HG03175 (cell line): ENCODE measurements around the gene ZNF462.

Experiments
- ATAC-seq: cut with Tn5 transposase; IDR thresholded peaks from one replicate; pipeline ENCODE4 v1.9.1; 2021; ENCODE audit warnings: mild to moderate bottlenecking, moderate library complexity; ENCODE audit not compliant: unreplicated experiment

The ZNF462 gene

GRCh38 chr9:106925392-106925791 lies 62.4 kb downstream of the ZNF462 start:
- no peak for ATAC-seq

GRCh38 chr9:106927916-106928315 lies 65.0 kb downstream of the ZNF462 start:
- ATAC-seq = no peak

GRCh38 chr9:106928350-106928749 lies 65.4 kb downstream of the ZNF462 start:
- ATAC-seq = no peak

GRCh38 chr9:106929471-106930177 lies 66.7 kb downstream of the ZNF462 start:
- no peak for ATAC-seq

GRCh38 chr9:106930477-106930876 lies 67.5 kb downstream of the ZNF462 start:
- no peak for ATAC-seq

GRCh38 chr9:106931466-106931865 lies 68.5 kb downstream of the ZNF462 start:
- no peak for ATAC-seq

- ATAC-seq = no peak
Observed at GRCh38 chr9:106932178-106932577, 69.2 kb downstream of the ZNF462 start.

- ATAC-seq = no peak
Observed at GRCh38 chr9:106932675-106933074, 69.7 kb downstream of the ZNF462 start.

GRCh38 chr9:106933470-106933869 lies 70.5 kb downstream of the ZNF462 start:
- ATAC-seq = no peak

GRCh38 chr9:106934442-106935238 lies 71.7 kb downstream of the ZNF462 start:
- ATAC-seq = no peak

- no peak for ATAC-seq
Observed at GRCh38 chr9:106936680-106937079, 73.7 kb downstream of the ZNF462 start.

- no peak for ATAC-seq
Observed at GRCh38 chr9:106941916-106942315, 79.0 kb downstream of the ZNF462 start.

GRCh38 chr9:106945727-106946660 lies 83.0 kb downstream of the ZNF462 start:
- ATAC-seq = no peak

GRCh38 chr9:106947106-106947900 lies 84.3 kb downstream of the ZNF462 start:
- ATAC-seq = no peak

- no peak for ATAC-seq
Observed at GRCh38 chr9:106953174-106953573, 90.2 kb downstream of the ZNF462 start.

- ATAC-seq = no peak
Observed at GRCh38 chr9:106954558-106954957, 91.6 kb downstream of the ZNF462 start.

- ATAC-seq = no peak
Observed at GRCh38 chr9:106954974-106955850, 92.2 kb downstream of the ZNF462 start.

GRCh38 chr9:106956971-106957370 lies 94.0 kb downstream of the ZNF462 start:
- ATAC-seq = no peak

GRCh38 chr9:106958955-106959657 lies 96.1 kb downstream of the ZNF462 start:
- no peak for ATAC-seq
